CD4-positive, alpha-beta T cell treated with Interferon gamma for 1 hour (primary cell): Measurements from ENCODE around the gene THSD4.
"Not testable (repeated sequence)": the region's sequence is repeated elsewhere in the genome, so short reads cannot be mapped to it uniquely, and the experiment has no call there.

Experiments used
- DNase-seq: peaks from one replicate; pipeline ENCODE4 v3.0.0-alpha.2; 2020

THSD4 gene

GRCh38 chr15:71125831-71126450 lies 10.7 kb downstream of the THSD4 start:
- no peak for DNase-seq

GRCh38 chr15:71127083-71127482 lies 11.8 kb downstream of the THSD4 start:
- DNase-seq, result no peak

GRCh38 chr15:71128159-71128558 lies 12.9 kb downstream of the THSD4 start:
- DNase-seq, result not testable (repeated sequence)

- DNase-seq, result no peak
These were observed 13.8 kb downstream of the THSD4 start for GRCh38 chr15:71128939-71129562.

GRCh38 chr15:71129669-71130068 lies 14.4 kb downstream of the THSD4 start:
- DNase-seq, result no peak

GRCh38 chr15:71131601-71132362 lies 16.5 kb downstream of the THSD4 start:
- no peak for DNase-seq

GRCh38 chr15:71133747-71134472 lies 18.6 kb downstream of the THSD4 start:
- DNase-seq, result no peak

- DNase-seq, result no peak
These were observed 21.0 kb downstream of the THSD4 start for GRCh38 chr15:71136159-71136783.

- no peak for DNase-seq
These were observed 21.7 kb downstream of the THSD4 start for GRCh38 chr15:71136793-71137518.

GRCh38 chr15:71138473-71138872 lies 23.2 kb downstream of the THSD4 start:
- no peak for DNase-seq

- no peak for DNase-seq
These were observed 24.0 kb downstream of the THSD4 start for GRCh38 chr15:71139241-71139640.

- DNase-seq, result no peak
These were observed 26.3 kb downstream of the THSD4 start for GRCh38 chr15:71141572-71141971.

GRCh38 chr15:71142780-71143179 lies 27.5 kb downstream of the THSD4 start:
- DNase-seq, result no peak

GRCh38 chr15:71143373-71144310 lies 28.4 kb downstream of the THSD4 start:
- no peak for DNase-seq

GRCh38 chr15:71145648-71146047 lies 30.4 kb downstream of the THSD4 start:
- no peak for DNase-seq

- DNase-seq, result no peak
These were observed 31.3 kb downstream of the THSD4 start for GRCh38 chr15:71146580-71146982.

- no peak for DNase-seq
These were observed 32.8 kb downstream of the THSD4 start for GRCh38 chr15:71148048-71148447.

GRCh38 chr15:71149646-71150557 lies 34.6 kb downstream of the THSD4 start:
- DNase-seq, result no peak

GRCh38 chr15:71151081-71151480 lies 35.8 kb downstream of the THSD4 start:
- no peak for DNase-seq

- no peak for DNase-seq
These were observed 37.3 kb downstream of the THSD4 start for GRCh38 chr15:71152542-71152941.
